Keratinocyte (primary cell): ENCODE measurements around the gene CNNM3.

Experiments
- CTCF ChIP-seq, 3 experiments: IDR thresholded peaks in 1 of 3; conservative IDR thresholded peaks in 1 of 3; optimal IDR thresholded peaks in 1 of 3; 2 replicates in 2 of 3; 3 replicates in 1 of 3; pipeline versions ENCODE3 to v1.5.1; 2011; ENCODE audit warnings: low read length in 3 of 3, mild to moderate bottlenecking in 3 of 3, moderate library complexity in 2 of 3, control low read depth in 1 of 3, inconsistent platforms in 1 of 3; ENCODE audit not compliant: insufficient read depth in 2 of 3; ENCODE audit errors: extremely low read depth in 1 of 3
- EZH2 ChIP-seq: IDR thresholded peaks from one replicate; pipeline ENCODE4 v1.6.1; 2012; ENCODE audit warnings: inconsistent platforms, mild to moderate bottlenecking, low read length, moderate library complexity

- TF ChIP-seq CTCF (optimal IDR thresholded peaks at IDR 0.05 in 1 of 3, IDR thresholded peaks at IDR 0.05 in 1 of 3, conservative IDR thresholded peaks at IDR 0.05 in 1 of 3; ENCODE audit: extremely low read depth in 1 of 3, insufficient read depth in 2 of 3, low read length in 3 of 3), result no peak
- TF ChIP-seq EZH2, result no peak
Measured at GRCh38 chr2:96822786-96823185, 6.7 kb downstream of the CNNM3 start.
